Calu3 (cell line): ENCODE results near the gene FNDC3A. TPM values are rescaled to one million over a fixed set of nuclear protein-coding genes. Genes with fewer than 3 reads are reported as not detected.

Experiments used
- BruUV-seq: library from RNA; stranded (reverse); fragments of 400-500 nt; replicated peaks from 2 replicates; lab custom pipeline; 2021; lab: Mats Ljungman, UMichigan
- CTCF ChIA-PET: fragments of 300-600 bp; sonication (Branson Sonifier 250); formaldehyde crosslinking; loops from one replicate; lab custom pipeline; 2022; ENCODE audit warnings: antibody characterized with exemption; lab: Charles Lee
- DNase-seq: peaks from one replicate; pipeline ENCODE4 v3.0.0; 2022
- H3K27ac Mint-ChIP-seq: one replicate; pipeline ENCODE4 v1.8.0; 2022; ENCODE audit warnings: mixed read lengths; ENCODE audit not compliant: unreplicated experiment
- H3K27me3 Mint-ChIP-seq: one replicate; pipeline ENCODE4 v1.8.0; 2022; ENCODE audit warnings: mixed read lengths; ENCODE audit not compliant: unreplicated experiment
- H3K36me3 Mint-ChIP-seq: one replicate; pipeline ENCODE4 v1.8.0; 2022; ENCODE audit warnings: mild to moderate bottlenecking, moderate library complexity, mixed read lengths; ENCODE audit not compliant: insufficient read depth, unreplicated experiment
- H3K4me1 Mint-ChIP-seq: one replicate; pipeline ENCODE4 v1.8.0; 2022; ENCODE audit warnings: mild to moderate bottlenecking, low read depth, mixed read lengths; ENCODE audit not compliant: unreplicated experiment
- H3K4me3 Mint-ChIP-seq: one replicate; pipeline ENCODE4 v1.8.0; 2022; ENCODE audit warnings: mild to moderate bottlenecking, low read depth, moderate library complexity, mixed read lengths; ENCODE audit not compliant: unreplicated experiment
- H3K9me3 Mint-ChIP-seq: one replicate; pipeline ENCODE4 v1.8.0; 2022; ENCODE audit warnings: low read depth, mixed read lengths; ENCODE audit not compliant: unreplicated experiment
- CTCF ChIP-seq: fragments of 200-600 bp; IDR thresholded peaks from one replicate; pipeline ENCODE4 v1.8.0; 2022; ENCODE audit warnings: antibody characterized with exemption; ENCODE audit not compliant: unreplicated experiment
- intact Hi-C: fragments of 100-400 bp; cut with micrococcal nuclease; formaldehyde crosslinking; loops from one replicate; pipeline ENCODE4 v1.10.0; 2022; ENCODE audit not compliant: unreplicated experiment
- total RNA-seq: library from RNA; stranded (reverse); gene quantifications from 2 replicates; pipeline ENCODE4 v1.2.3, GENCODE V29; 2022

The FNDC3A gene
- total RNA-seq, 1 experiment from 2014 or later = 36.2 TPM

DNA sequence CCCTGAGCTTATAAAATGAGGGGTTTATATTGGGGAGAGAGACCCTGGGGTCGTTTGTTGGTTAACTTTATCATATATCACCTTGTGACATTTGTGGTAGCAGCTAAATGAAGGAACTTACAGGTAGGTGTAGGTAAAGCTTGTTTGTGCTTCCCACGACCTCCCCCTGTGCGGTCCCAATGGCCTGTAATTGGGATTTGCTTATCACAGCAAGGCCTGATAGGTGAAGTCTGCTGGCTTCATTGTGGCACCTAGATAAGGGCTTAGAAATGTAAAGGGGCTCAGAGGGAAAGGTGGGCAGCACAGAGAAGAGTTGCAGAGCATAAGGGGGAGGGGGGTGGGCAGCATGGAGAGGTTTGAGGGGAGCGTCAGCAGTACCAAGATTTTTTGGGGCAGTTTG is 208.9 kb downstream of the FNDC3A start:
- no TSS peak for BruUV-seq
- Mint-ChIP-seq H3K27ac (no peak overlapping the region), H3K9me3 (no peaks in the 10 kb centered on the region), H3K36me3 (no peaks in the 10 kb centered on the region), H3K4me3 (no peak overlapping the region), H3K27me3 (no peaks in the 10 kb centered on the region), H3K4me1 (no peaks in the 10 kb centered on the region)
- CTCF ChIA-PET = no interaction called here
- intact Hi-C loops = no loop called here
- TF ChIP-seq CTCF = no peak
- no peak for DNase-seq

GRCh38 chr13:49185264-49185663 is 209.6 kb downstream of the FNDC3A start:
- CTCF ChIA-PET = no interaction called here
- Mint-ChIP-seq H3K9me3 (no peaks in the 10 kb centered on the region), H3K4me3 (no peak overlapping the region), H3K4me1 (no peaks in the 10 kb centered on the region), H3K36me3 (no peaks in the 10 kb centered on the region), H3K27ac (no peak overlapping the region), H3K27me3 (no peaks in the 10 kb centered on the region)
- BruUV-seq = no TSS peak
- DNase-seq = no peak
- intact Hi-C loops = no loop called here
- TF ChIP-seq CTCF = no peak

DNA sequence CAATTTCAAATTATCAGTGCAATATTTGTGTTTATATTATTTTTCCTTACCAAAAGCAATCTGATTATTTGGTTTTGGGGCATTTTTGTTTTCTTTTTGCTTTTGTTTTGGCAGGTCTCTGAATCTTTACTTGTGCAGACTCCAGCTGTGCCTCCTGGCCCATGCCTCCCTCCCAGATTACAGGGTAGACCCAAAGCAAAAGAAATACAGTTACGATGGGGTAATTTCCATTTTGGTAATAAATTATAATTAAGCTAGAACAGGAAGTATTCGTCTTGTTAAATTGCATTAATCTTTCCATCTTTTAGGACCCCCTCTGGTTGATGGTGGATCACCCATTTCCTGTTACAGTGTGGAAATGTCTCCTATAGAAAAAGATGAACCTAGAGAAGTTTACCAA is 215.2 kb downstream of the FNDC3A start:
- CTCF ChIA-PET = no interaction called here
- no peaks in the 10 kb centered on the region for H3K9me3 Mint-ChIP-seq
- no TSS peak for BruUV-seq
- DNase-seq = no peak
- TF ChIP-seq CTCF = no peak
- H3K27ac Mint-ChIP-seq = no peak overlapping the region
- H3K27me3 Mint-ChIP-seq = no peaks in the 10 kb centered on the region
- no peak overlapping the region for H3K4me3 Mint-ChIP-seq
- no peaks in the 10 kb centered on the region for H3K4me1 Mint-ChIP-seq
- peaks cover 6% of the 10 kb centered on the region for H3K36me3 Mint-ChIP-seq
- intact Hi-C loops = no loop called here

GRCh38 chr13:49206641-49207040 is 230.9 kb downstream of the FNDC3A start:
- TF ChIP-seq CTCF = no peak
- peaks cover 6% of the 10 kb centered on the region for H3K36me3 Mint-ChIP-seq
- intact Hi-C loops = no loop called here
- no peaks in the 10 kb centered on the region for H3K9me3 Mint-ChIP-seq
- no peaks in the 10 kb centered on the region for H3K4me1 Mint-ChIP-seq
- H3K4me3 Mint-ChIP-seq = no peak overlapping the region
- CTCF ChIA-PET = no interaction called here
- H3K27ac Mint-ChIP-seq = no peak overlapping the region
- no peaks in the 10 kb centered on the region for H3K27me3 Mint-ChIP-seq
- no TSS peak for BruUV-seq
- DNase-seq = no peak

DNA sequence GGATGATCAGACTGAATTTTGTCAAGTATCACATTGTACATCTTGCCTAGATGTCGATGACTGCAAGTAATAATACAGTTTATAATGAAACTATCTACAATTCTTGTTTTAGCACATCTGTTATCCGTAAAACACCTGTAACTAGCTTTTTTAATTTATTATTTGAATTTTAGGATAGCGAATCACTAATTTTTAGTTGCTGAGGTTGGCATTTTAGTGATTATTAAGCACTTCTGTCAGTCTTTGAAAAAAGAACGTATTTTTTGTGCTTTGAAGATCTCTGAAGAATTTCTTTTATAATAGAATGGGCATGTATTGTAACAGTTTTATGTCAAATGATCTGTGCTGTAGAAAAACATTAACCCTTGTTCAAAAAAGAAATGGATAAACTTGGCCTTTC is 232.9 kb downstream of the FNDC3A start:
- Mint-ChIP-seq H3K27me3 (no peaks in the 10 kb centered on the region), H3K4me3 (no peak overlapping the region), H3K4me1 (no peaks in the 10 kb centered on the region), H3K27ac (no peak overlapping the region), H3K9me3 (no peaks in the 10 kb centered on the region), H3K36me3 (peaks cover 6% of the 10 kb centered on the region)
- no peak for DNase-seq
- TF ChIP-seq CTCF = no peak
- intact Hi-C loops = no loop called here
- CTCF ChIA-PET = no interaction called here
- no TSS peak for BruUV-seq
